Peyer's patch (tissue), 4 donors: ENCODE measurements around the gene PRR18.

Experiments
- CTCF ChIP-seq, 6 experiments: fragments of 450-650 bp in 4 of 6; fragments of 200-600 bp in 2 of 6; sonication (generic) in 1 of 6; IDR thresholded peaks; one replicate each; pipeline ENCODE4 v1.5.1; 2017 to 2019; ENCODE audit warnings: antibody characterized with exemption in 6 of 6, mild to moderate bottlenecking in 3 of 6, moderate library complexity in 1 of 6
- POLR2A ChIP-seq, 2 donors: fragments of 450-650 bp; IDR thresholded peaks; one replicate each; pipeline ENCODE4 v1.5.1; 2017; ENCODE audit warnings: antibody characterized with exemption in 2 of 2, mild to moderate bottlenecking in 2 of 2, moderate library complexity in 2 of 2

GRCh38 chr6:166274739-166275370 is 33.3 kb downstream of the PRR18 start:
- no peak for TF ChIP-seq POLR2A (IDR thresholded peaks at IDR 0.05)
- no peak for TF ChIP-seq CTCF (IDR thresholded peaks at IDR 0.05)
